Measurements from ENCODE around the gene EDRF1. TPM values are rescaled to one million over a fixed set of nuclear protein-coding genes. Genes with fewer than 3 reads are reported as not detected.

Gene EDRF1
- total and polyA plus RNA-seq, 2 of the 13 experiments (the other 11 are each of a cell fraction or from before 2014, with no cell fraction given): 16.9 to 26.7 TPM

GRCh38 chr10:125719173-125720001, at the start of gene EDRF1 (continued):
- no peak for TF ChIP-seq AFF4 (CRISPR knock-in tag; IDR thresholded peaks at IDR 0.05)
- peak; percentile 16 for TF ChIP-seq ZNF781 (CRISPR knock-in tag; IDR thresholded peaks at IDR 0.05; ENCODE audit: borderline replicate concordance, not compliant biosample characterization)
- TF ChIP-seq ZMAT5 (CRISPR knock-in tag; IDR thresholded peaks at IDR 0.05; ENCODE audit: borderline replicate concordance, low read depth): no peak
- peak; percentile 88; the same call in 1 of the 2 replicates for TF ChIP-seq MYC (CRISPR knock-in tag; IDR thresholded peaks at IDR 0.05; ENCODE audit: borderline replicate concordance)
- TF ChIP-seq ZNF570 (CRISPR knock-in tag; IDR thresholded peaks at IDR 0.05; ENCODE audit: borderline replicate concordance): no peak
- 0 out of 2 replicates have a peak, but pooled peaks have one; percentile 61 for TF ChIP-seq ZNF329 (CRISPR knock-in tag; IDR thresholded peaks at IDR 0.05; ENCODE audit: low read depth)
- TF ChIP-seq IKZF4 (CRISPR knock-in tag; IDR thresholded peaks at IDR 0.05; ENCODE audit: borderline replicate concordance, low read depth, not compliant biosample characterization): peak; percentile 70
- TF ChIP-seq ASH2L (IDR thresholded peaks at IDR 0.05; ENCODE audit: insufficient read length, low read depth, low read length): peak; percentile 79
- TF ChIP-seq POGK (CRISPR knock-in tag; conservative IDR thresholded peaks at IDR 0.05): peak; percentile 68
- TF ChIP-seq ZBTB33 (CRISPR knock-in tag; IDR thresholded peaks at IDR 0.05): no peak
- peak; percentile 75 for TF ChIP-seq ZSCAN21 (CRISPR knock-in tag; IDR thresholded peaks at IDR 0.05; ENCODE audit: borderline replicate concordance)
- peak; percentile 50; the same call in 1 of the 2 replicates for TF ChIP-seq ZNF788 (CRISPR knock-in tag; IDR thresholded peaks at IDR 0.05; ENCODE audit: borderline replicate concordance)
- no peak for TF ChIP-seq ZNF207 (IDR thresholded peaks at IDR 0.05; ENCODE audit: borderline replicate concordance)
- TF ChIP-seq GMEB1 (CRISPR knock-in tag; IDR thresholded peaks at IDR 0.05; ENCODE audit: borderline replicate concordance): peak; percentile 85; the same call in 1 of the 2 replicates
- TF ChIP-seq KDM5A (IDR thresholded peaks at IDR 0.05; ENCODE audit: borderline replicate concordance, low read length): peak; percentile 92
- TF ChIP-seq HES4 (CRISPR knock-in tag; IDR thresholded peaks at IDR 0.05; ENCODE audit: borderline replicate concordance): peak; percentile 87

Data from HepG2 (cell line).